ENCODE measurements around the gene SNORC.

Gene SNORC

DNA sequence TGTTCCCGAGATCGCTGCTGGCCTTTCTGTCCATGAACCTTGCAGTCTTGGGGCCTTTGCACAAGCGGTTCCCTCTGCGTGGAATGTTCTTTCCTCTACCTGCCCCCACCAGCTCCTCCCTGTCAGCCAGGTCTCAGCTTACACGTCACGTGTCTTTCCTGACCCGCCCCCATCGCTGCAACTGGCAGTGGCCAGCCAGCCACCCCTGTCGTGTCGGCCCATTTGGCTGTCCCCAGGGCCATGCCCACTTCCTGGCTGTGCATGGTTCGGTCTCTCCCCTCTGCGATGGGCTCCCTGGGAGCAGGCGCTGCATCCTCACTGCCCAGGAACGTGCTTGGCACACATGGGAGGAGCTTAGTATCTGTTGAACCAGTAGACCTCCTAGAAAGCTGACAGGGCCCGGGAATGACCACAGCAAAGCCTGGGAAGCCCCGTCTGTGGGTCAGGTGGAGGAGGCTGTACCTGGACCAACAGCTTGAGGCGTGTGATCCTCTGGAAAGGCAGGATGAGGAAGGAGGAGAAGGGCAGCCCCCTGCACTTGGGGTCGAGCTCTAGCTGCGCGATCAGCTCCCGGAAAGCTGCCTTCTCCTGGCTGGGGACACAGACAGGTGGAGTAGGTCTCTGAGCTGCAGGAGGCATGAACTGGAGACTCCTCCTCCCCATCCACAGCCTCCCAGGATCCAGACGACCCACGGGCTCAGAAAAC is 21.0 kb downstream of the SNORC start:
- Mint-ChIP-seq H3K27ac (no peak overlapping the region), H3K9me3 (no peaks in the 10 kb centered on the region), H3K36me3 (no peaks in the 10 kb centered on the region), H3K4me1 (peaks cover 5% of the 10 kb centered on the region), H3K4me3 (peak overlapping the region; percentile 34), H3K27me3 (peaks cover 20% of the 10 kb centered on the region)
- no peak for ATAC-seq (ENCODE audit: low read depth)
- no peak for DNase-seq (ENCODE audit: low spot score in 2 of 2)

DNA sequence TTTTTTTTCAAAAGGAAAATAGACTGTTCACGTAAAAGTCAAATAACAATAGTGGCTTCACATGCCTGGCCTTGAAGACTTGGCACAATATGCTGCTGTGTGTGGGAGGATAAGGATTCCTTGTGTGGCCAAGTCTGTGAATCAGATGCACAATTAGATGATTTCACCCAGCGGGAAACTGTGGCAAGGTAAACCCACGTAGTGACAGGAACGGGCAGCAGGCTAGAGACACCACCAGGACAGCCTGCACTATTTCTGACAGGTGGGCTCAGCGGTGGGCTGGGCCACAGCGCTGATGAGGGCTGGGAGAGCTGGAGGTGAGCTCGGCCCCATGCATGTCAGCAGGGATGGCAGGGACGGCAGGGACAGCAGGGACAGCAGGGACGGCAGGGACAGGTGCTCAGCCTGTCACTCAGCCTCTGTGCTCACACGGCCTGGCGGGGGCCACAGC is 21.6 kb downstream of the SNORC start:
- no peaks in the 10 kb centered on the region for H3K9me3 Mint-ChIP-seq
- H3K4me3 Mint-ChIP-seq = no peak overlapping the region
- peaks cover 3% of the 10 kb centered on the region for H3K4me1 Mint-ChIP-seq
- no peaks in the 10 kb centered on the region for H3K36me3 Mint-ChIP-seq
- H3K27ac Mint-ChIP-seq = no peak overlapping the region
- H3K27me3 Mint-ChIP-seq = peaks cover 18% of the 10 kb centered on the region
- DNase-seq (ENCODE audit: low spot score in 2 of 2) (no peak), ATAC-seq (ENCODE audit: low read depth) (no peak)

DNA sequence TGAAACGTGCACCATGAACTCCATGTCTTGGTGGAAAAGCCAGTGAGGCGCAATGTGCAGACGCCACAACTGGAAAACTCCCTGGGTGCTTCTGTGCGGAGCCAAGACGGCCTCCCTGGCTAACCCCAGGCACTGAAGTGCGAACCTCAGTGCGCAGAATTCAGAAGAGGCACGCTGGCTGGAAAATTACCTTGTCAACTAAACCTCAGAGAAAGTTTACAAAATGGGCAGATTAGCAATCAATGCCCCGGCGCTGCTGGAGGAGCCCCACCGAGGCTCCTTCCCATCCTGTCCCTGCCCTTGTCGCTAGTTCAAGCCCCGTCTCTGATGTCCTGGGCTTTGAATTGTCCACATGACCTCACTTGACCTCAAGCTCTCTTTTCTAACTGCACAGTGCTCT is 22.2 kb downstream of the SNORC start:
- Mint-ChIP-seq H3K4me1 (peaks cover 3% of the 10 kb centered on the region), H3K27ac (no peak overlapping the region), H3K27me3 (peaks cover 18% of the 10 kb centered on the region), H3K36me3 (no peaks in the 10 kb centered on the region), H3K4me3 (no peak overlapping the region), H3K9me3 (no peaks in the 10 kb centered on the region)
- DNase-seq (ENCODE audit: low spot score in 2 of 2) = no peak
- no peak for ATAC-seq (ENCODE audit: low read depth)

DNA sequence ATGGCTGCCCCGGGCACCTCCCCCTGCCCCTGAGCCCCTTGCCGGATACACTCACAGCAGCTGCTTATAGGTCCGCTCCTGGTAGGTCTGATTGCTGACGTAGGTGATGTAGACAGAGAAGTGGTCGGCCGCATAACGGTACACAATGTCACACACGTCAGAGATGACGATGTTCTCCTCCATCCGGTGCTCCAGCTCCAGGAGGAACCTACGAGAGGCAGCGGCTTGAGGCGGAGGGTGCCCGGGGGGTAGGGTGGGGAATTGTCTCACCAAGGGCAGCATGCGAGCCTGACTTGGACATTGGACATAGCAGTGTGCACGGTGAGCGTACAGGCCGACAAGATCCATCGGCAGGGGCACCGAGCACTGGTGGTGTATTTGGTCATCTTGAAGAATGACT is 22.8 kb downstream of the SNORC start:
- H3K9me3 Mint-ChIP-seq = no peaks in the 10 kb centered on the region
- DNase-seq (ENCODE audit: low spot score in 2 of 2) (no peak), ATAC-seq (ENCODE audit: low read depth) (no peak)
- H3K4me3 Mint-ChIP-seq = no peak overlapping the region
- peaks cover 18% of the 10 kb centered on the region for H3K27me3 Mint-ChIP-seq
- no peak overlapping the region for H3K27ac Mint-ChIP-seq
- H3K4me1 Mint-ChIP-seq = peaks cover 3% of the 10 kb centered on the region
- H3K36me3 Mint-ChIP-seq = no peaks in the 10 kb centered on the region

DNA sequence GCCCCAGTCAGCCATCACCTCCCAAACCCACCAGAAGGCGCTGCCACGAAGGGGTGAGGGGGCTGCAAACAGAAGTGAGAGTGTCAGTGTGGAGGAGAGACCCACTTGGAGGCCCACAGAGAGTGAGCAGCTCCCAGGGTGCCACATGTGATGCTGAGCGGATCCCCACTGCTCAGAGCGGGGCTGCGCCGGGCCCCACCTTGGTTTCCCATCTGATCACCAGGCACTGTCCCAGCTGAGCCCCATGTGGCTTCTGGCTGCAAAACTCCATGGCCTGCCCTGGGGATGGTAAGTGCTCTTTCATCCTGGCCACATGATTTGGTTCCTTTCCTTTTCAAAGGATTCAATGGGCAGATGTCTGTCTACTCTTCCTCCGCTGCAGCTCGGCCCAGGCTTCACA is 23.8 kb downstream of the SNORC start:
- H3K4me1 Mint-ChIP-seq = peaks cover 3% of the 10 kb centered on the region
- ATAC-seq (ENCODE audit: low read depth) = no peak
- H3K4me3 Mint-ChIP-seq = no peak overlapping the region
- peaks cover 18% of the 10 kb centered on the region for H3K27me3 Mint-ChIP-seq
- no peaks in the 10 kb centered on the region for H3K9me3 Mint-ChIP-seq
- H3K36me3 Mint-ChIP-seq = no peaks in the 10 kb centered on the region
- DNase-seq (ENCODE audit: low spot score in 2 of 2) = no peak
- H3K27ac Mint-ChIP-seq = no peak overlapping the region

DNA sequence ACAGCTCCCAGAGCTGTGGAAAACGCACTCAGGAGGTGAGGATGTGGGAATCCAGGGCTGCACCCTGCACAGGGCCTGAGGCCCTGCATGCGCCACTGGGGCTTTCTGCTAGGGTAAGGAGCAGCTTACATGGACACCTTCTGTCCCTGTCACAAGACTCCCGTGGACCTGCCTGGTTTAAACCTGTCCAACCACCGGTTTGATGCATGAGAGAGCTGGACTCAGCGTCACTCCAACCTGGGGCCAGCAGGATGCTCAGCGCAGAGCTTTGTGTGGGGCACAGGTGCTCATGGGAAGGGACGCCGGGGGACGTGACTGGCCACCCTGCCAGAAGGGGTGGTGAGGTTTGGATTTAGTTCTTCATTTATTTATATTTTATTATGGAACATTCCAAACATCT is 24.2 kb downstream of the SNORC start:
- Mint-ChIP-seq H3K4me3 (no peak overlapping the region), H3K27me3 (peaks cover 18% of the 10 kb centered on the region), H3K9me3 (no peaks in the 10 kb centered on the region), H3K27ac (no peak overlapping the region), H3K4me1 (peaks cover 3% of the 10 kb centered on the region), H3K36me3 (no peaks in the 10 kb centered on the region)
- DNase-seq (ENCODE audit: low spot score in 2 of 2) (no peak), ATAC-seq (ENCODE audit: low read depth) (no peak)

DNA sequence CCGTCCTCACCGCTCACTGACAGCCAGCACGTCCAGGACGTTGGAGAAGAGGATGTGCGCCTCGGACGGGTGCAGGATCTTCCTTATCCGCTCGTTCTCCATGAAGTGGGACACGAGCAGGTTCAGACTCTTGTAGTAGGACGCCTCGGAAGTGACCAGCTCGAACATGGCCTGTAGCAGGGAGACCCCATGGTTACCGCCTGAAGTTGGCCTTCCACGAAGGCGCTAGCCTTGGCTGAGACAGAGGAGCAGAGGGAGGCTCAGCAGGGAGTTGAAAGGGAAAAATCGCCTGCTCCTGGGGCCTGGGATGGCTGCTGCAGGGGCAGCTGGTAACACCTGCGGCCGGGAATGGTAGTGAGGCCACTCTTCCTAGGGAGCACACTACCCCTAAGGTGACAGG is 24.7 kb downstream of the SNORC start:
- peaks cover 18% of the 10 kb centered on the region for H3K27me3 Mint-ChIP-seq
- H3K9me3 Mint-ChIP-seq = no peaks in the 10 kb centered on the region
- no peak overlapping the region for H3K4me3 Mint-ChIP-seq
- H3K36me3 Mint-ChIP-seq = no peaks in the 10 kb centered on the region
- H3K4me1 Mint-ChIP-seq = peaks cover 3% of the 10 kb centered on the region
- no peak overlapping the region for H3K27ac Mint-ChIP-seq
- no peak for ATAC-seq (ENCODE audit: low read depth)
- DNase-seq (ENCODE audit: low spot score in 2 of 2) = no peak

DNA sequence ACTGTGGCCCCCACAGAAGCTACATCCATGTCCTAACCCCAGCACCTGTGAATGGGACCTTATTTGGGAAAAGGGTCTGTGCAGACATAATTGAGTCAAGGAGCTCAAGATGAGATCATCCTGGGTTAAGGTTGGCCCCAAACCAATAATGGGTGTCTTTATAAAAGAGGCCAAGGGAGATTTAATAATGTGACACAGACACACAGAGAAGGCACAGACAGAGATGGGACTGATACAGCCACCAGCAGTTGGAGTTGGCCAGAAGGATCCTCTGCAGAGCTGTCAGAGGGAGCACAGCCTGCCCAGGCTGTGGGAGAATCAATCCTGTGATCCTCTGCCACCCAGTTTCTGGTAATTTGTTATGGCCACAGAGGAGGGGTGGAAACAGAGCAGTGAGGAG is 26.0 kb downstream of the SNORC start:
- Mint-ChIP-seq H3K27me3 (peaks cover 8% of the 10 kb centered on the region), H3K27ac (no peak overlapping the region)
- no peak for ATAC-seq (ENCODE audit: low read depth)

DNA sequence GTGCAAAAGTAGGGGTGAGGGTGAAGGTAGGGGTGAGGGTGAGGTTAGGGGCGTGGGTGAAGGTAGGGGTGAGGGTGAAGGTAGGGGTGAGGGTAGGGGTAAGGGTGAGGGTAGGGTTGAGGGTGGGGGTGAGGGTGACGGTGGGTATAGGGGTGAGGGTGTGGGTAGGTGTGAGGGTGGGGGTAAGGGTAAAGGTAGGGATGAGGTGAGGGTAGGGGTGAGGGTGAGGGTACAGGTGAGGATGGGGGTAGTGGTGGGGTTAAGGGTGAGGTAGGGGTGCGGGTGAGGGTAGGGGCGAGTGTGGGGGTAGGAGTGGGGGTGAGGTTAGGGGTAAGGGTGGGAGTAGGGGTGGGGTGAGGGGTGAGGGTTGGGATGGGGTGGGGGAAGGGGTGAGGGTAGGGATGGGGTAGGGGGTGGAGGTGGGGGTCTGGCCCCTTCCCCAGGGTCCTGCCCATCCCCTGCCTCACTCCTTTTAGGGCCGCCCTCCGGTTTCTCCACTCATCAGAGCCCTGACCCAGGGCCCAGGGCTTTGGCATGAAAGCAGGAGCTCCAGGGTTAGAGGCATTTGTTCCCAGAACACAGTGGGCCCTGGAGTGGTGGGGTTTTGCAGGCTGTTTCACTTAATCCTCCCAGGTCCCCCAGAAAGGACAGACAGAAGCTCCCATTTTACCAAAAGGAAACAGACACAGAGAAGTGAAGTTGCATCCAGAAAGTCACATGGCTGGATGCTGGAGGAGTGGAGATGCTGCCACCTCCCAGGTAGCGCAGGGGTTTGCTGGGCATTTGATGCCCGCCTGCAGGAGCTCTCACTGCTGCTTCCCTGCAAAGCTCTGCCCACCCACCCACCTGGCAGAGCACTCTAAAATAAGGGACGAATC is 26.9 kb downstream of the SNORC start:
- H3K4me3 Mint-ChIP-seq = no peak overlapping the region
- no peaks in the 10 kb centered on the region for H3K4me1 Mint-ChIP-seq
- DNase-seq (ENCODE audit: low spot score in 2 of 2) (no peak), ATAC-seq (ENCODE audit: low read depth) (no peak)
- H3K27ac Mint-ChIP-seq = no peak overlapping the region
- no peaks in the 10 kb centered on the region for H3K9me3 Mint-ChIP-seq
- H3K27me3 Mint-ChIP-seq = peaks cover 4% of the 10 kb centered on the region
- H3K36me3 Mint-ChIP-seq = no peaks in the 10 kb centered on the region

More for the DNA sequence above, 26.0 kb downstream of the SNORC start:
- H3K4me3 Mint-ChIP-seq = no peak overlapping the region
- peaks cover under 1% of the 10 kb centered on the region for H3K4me1 Mint-ChIP-seq
- no peaks in the 10 kb centered on the region for H3K9me3 Mint-ChIP-seq
- H3K36me3 Mint-ChIP-seq = no peaks in the 10 kb centered on the region
- DNase-seq (ENCODE audit: low spot score in 2 of 2) = no peak

DNA sequence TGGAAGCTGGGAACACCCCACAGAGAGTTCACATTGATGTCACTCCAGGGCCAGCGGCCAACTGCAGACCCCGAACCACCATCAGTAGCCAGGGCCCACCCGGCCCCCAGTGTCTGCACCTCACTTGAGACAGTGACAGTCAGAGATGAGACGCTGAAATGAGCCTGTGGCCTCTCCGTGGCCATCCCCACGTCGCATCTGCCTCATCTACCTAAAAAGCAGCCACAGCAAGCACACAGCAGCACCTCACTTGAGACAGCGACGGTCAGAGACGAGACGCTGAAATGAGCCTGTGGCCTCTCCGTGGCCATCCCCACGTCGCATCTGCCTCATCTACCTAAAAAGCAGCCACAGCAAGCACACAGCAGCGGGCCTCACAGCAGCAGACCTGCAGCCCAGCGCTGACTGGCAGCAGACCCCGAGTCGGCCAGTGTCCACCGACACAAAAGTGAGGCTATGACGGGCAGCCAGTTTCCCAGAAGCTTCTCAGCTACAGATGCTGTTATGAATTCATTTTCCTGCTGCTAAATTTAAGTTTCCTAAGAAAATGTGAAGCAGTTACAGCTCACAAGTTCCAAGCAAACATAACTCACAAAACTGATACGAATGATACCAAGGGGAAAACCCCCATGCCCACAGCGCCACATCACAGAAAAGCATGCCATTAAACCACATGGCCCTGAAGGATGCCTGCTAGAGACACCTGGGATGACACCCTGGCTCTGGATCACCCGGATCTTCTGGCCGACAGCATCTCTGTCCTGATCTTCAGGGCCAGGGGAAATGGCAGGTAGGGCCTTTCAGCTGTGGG is 27.7 kb downstream of the SNORC start:
- Mint-ChIP-seq H3K4me1 (no peaks in the 10 kb centered on the region), H3K27me3 (no peaks in the 10 kb centered on the region), H3K9me3 (no peaks in the 10 kb centered on the region), H3K27ac (no peak overlapping the region), H3K36me3 (no peaks in the 10 kb centered on the region), H3K4me3 (no peak overlapping the region)
- ATAC-seq (ENCODE audit: low read depth) (no peak), DNase-seq (ENCODE audit: low spot score in 2 of 2) (no peak)

DNA sequence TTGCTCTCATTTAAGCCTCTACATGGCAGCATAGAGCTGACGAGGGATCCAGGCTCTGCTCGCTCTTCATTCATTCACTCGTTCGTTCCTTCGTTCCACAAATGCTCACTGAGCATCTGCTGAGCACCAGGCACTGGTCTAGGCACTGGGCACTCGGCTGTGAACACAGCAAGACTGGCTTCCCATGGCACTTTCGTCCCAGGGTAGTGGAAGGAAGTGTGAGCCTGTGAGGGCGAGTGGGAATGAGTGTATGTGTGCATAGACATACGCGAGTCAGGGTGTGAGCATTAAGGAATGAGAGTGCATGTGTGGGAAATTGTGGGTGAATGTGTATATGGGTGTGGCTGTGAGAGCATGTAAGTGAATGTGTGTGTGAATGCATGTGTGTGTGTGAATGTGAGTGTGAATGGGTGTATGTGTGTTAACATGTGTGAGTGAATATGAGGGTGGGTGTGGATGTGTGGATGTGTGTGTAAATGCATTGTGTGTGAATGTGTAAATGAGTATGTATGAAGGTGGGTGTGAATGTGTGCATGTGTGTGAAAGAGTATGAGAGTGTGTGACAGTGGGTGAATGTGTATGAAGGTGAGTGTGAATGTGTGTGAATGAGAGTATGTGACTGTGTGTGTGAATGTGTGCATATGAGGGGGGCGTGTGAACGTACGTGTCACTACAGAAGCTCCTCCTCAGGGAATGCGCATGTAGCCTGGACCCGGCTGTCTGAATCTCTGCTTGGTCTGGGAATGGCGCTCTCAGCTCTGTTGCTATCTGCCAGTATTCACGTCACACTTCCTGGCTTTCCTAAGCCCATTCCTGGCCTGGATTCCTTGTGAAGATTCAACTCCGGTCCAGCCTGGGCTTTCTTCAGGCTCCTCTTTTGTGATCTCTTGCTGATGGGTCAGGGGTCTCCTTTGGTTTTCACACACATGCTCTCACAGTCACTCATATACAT is 28.8 kb downstream of the SNORC start:
- ATAC-seq (ENCODE audit: low read depth) (no peak), DNase-seq (ENCODE audit: low spot score in 2 of 2) (no peak)
- H3K4me1 Mint-ChIP-seq = no peaks in the 10 kb centered on the region
- no peaks in the 10 kb centered on the region for H3K27me3 Mint-ChIP-seq
- no peaks in the 10 kb centered on the region for H3K36me3 Mint-ChIP-seq
- no peak overlapping the region for H3K27ac Mint-ChIP-seq
- no peak overlapping the region for H3K4me3 Mint-ChIP-seq
- H3K9me3 Mint-ChIP-seq = no peaks in the 10 kb centered on the region

DNA sequence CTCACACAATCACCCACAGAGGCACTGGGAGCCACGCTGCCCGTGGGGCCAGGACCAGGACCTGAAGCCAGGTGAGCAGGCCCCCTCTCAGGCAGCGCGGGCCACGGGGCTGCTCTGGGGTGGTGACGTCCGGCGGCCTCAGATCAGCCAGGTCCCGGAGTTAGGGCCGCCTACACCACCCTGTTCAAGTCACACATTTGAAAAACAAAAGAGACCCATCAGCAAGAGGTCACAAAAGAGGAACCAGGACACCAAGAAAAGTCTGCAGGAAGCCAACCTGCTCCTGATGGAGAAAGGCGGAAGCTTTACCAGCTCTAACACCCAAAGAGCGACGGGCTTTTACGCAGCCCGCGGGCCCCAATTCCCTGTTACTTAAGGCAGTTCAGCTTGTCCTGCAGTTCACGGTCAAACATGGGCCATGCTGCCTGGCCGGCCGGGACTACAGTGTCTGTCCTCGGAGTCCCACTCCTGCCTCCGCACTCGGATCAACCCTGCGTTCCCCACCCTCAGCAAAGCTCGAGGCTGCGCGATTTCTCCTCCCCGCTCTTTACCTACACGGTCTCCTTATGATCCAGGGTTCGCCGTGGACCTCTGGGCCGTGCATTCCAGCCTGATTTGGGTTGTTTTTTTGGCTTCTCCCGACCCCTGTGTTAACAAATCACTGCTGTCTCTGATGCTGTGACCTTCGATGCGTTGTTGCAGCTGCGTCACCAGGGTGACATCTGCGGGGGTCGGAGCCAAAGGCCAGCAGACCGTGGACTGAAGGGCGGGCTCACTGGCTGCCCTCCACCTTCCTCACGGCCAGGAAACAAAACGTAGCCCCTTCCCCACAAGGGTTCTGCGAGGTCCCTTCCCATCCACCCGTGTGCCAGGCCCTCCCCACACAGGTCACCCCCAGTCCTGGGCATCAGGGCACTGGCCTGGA is 31.0 kb downstream of the SNORC start:
- ATAC-seq (ENCODE audit: low read depth) = no peak
- Mint-ChIP-seq H3K4me1 (no peaks in the 10 kb centered on the region), H3K27me3 (no peaks in the 10 kb centered on the region), H3K27ac (no peak overlapping the region), H3K36me3 (no peaks in the 10 kb centered on the region), H3K4me3 (no peak overlapping the region), H3K9me3 (no peaks in the 10 kb centered on the region)
- no peak for DNase-seq (ENCODE audit: low spot score in 2 of 2)

Measured in memory B cell (primary cell).